CD4-positive, alpha-beta T cell (primary cell): ENCODE measurements around the gene NEK4. TPM values are rescaled to one million over a fixed set of nuclear protein-coding genes. Genes with fewer than 3 reads are reported as not detected.
A peak's percentile ranks its signal among the peaks of the same experiment; 100 is the strongest.

Experiments
- ATAC-seq: fragments of 200-7000 bp; cut with Tn5 transposase; one replicate; pipeline ENCODE4 v1.10.0; 2022; ENCODE audit warnings: mild to moderate bottlenecking; ENCODE audit not compliant: poor library complexity
- CTCF ChIA-PET: fragments of 350-600 bp; sonication (Branson Sonifier 250); formaldehyde crosslinking; loops from one replicate; lab custom pipeline; 2021; ENCODE audit warnings: antibody characterized with exemption, inconsistent platforms; lab: Charles Lee
- POLR2A ChIA-PET: fragments of 350-600 bp; sonication (Branson Sonifier 250); formaldehyde crosslinking; loops from one replicate; lab custom pipeline; 2021; ENCODE audit warnings: antibody characterized with exemption, inconsistent platforms; lab: Charles Lee
- DNase-seq, 14 experiments: peaks; one replicate each; pipeline ENCODE4 v3.0.0-alpha.2; 2013 to 2020; ENCODE audit warnings: mixed read lengths in 2 of 14
- H3K27ac ChIP-seq, 2 donors: one replicate each; pipeline versions ENCODE4 v1.5.1 to v1.7.0; 2013; ENCODE audit warnings: low read length in 2 of 2, low read depth in 1 of 2, mild to moderate bottlenecking in 1 of 2
- H3K27me3 ChIP-seq, 2 experiments: 1 replicate in 1 of 2; 2 replicates in 1 of 2; pipeline versions ENCODE4 v1.6.1 to v1.7.0; 2013; ENCODE audit warnings: low read length in 2 of 2, control low read depth in 1 of 2, mild to moderate bottlenecking in 1 of 2, moderate library complexity in 1 of 2; ENCODE audit not compliant: insufficient read depth in 2 of 2, control insufficient read depth in 1 of 2
- H3K36me3 ChIP-seq: one replicate; pipeline ENCODE4 v1.6.1; 2013; ENCODE audit warnings: low read length, control low read depth; ENCODE audit not compliant: insufficient read depth
- H3K4me1 ChIP-seq: one replicate; pipeline ENCODE4 v1.6.1; 2013; ENCODE audit warnings: low read length, control low read depth; ENCODE audit not compliant: insufficient read depth
- H3K4me3 ChIP-seq: one replicate; pipeline ENCODE4 v1.5.1; 2013; ENCODE audit warnings: mild to moderate bottlenecking, low read length, moderate library complexity
- H3K9me3 ChIP-seq, 2 experiments: 1 replicate in 1 of 2; 2 replicates in 1 of 2; pipeline versions ENCODE4 v1.6.1 to v1.7.0; 2013; ENCODE audit warnings: low read length in 2 of 2, mild to moderate bottlenecking in 2 of 2, control low read depth in 1 of 2, moderate library complexity in 1 of 2; ENCODE audit not compliant: control insufficient read depth in 1 of 2, insufficient read depth in 1 of 2
- H3K27ac Mint-ChIP-seq: one replicate; pipeline ENCODE4 v1.8.0; 2020; ENCODE audit warnings: mixed read lengths
- H3K27me3 Mint-ChIP-seq: one replicate; pipeline ENCODE4 v1.8.0; 2021; ENCODE audit warnings: mixed read lengths
- H3K36me3 Mint-ChIP-seq: one replicate; pipeline ENCODE4 v1.8.0; 2021; ENCODE audit warnings: low read depth, mixed read lengths
- H3K4me1 Mint-ChIP-seq: one replicate; pipeline ENCODE4 v1.8.0; 2021; ENCODE audit warnings: low read depth, mixed read lengths
- H3K4me3 Mint-ChIP-seq: one replicate; pipeline ENCODE4 v1.8.0; 2020; ENCODE audit warnings: mild to moderate bottlenecking, mixed read lengths
- H3K9me3 Mint-ChIP-seq: one replicate; pipeline ENCODE4 v1.8.0; 2020; ENCODE audit warnings: mixed read lengths
- intact Hi-C, 2 experiments: fragments of 100-400 bp; cut with DNase I in 1 of 2; cut with micrococcal nuclease in 1 of 2; formaldehyde crosslinking; loops; one replicate each; pipeline versions ENCODE4 v1.15.1 to v1.9.0; 2023 to 2025; cut with DNase I, micrococcal nuclease
- total RNA-seq, 174 experiments: library from RNA in 2 of 174; stranded (reverse) in 2 of 174; gene quantifications; one replicate each; pipeline ENCODE4 v1.2.3 and lab custom pipeline; 2021 to 2026
- TF ChIP-seq, protein P1 (sequence below): fragments of 200-600 bp; IDR thresholded peaks from one replicate; pipeline ENCODE4 v1.8.0; 2022; ENCODE audit warnings: antibody characterized with exemption, mild to moderate bottlenecking

The NEK4 gene
- total RNA-seq, 2 experiments from 2014 or later = 6.1 to 6.9 TPM

DNA sequence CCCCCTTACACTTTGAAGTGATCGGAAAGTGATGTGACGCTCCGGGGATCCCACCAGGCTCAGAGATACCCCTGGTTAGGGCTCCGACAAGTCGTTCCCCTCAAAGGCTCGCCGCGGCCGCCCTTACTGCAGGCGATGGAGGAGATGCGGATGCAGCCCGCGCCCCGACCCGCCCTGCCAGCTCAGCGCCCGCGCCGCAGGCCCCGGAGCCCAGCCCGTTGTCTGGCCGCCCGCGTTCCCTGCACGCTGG, 65.4 kb downstream of the NEK4 start:
- Mint-ChIP-seq H3K4me3 (peak overlapping the region; percentile 96), H3K27ac (peak overlapping the region; percentile 98), H3K4me1 (peaks cover 40% of the 10 kb centered on the region), H3K27me3 (no peaks in the 10 kb centered on the region), H3K36me3 (peaks cover 44% of the 10 kb centered on the region), H3K9me3 (no peaks in the 10 kb centered on the region)
- DNase-seq (no peak), ATAC-seq (peak; percentile 63)
- Histone ChIP-seq H3K27ac (peak overlapping the region; percentile 86 to 90), H3K9me3 (no peaks in the 10 kb centered on the region), H3K4me3 (peak overlapping the region; percentile 98), H3K4me1 (peaks cover 39% of the 10 kb centered on the region), H3K36me3 (peaks cover 26% of the 10 kb centered on the region), H3K27me3 (no peaks in the 10 kb centered on the region)
- TF ChIP-seq, protein P1, sequence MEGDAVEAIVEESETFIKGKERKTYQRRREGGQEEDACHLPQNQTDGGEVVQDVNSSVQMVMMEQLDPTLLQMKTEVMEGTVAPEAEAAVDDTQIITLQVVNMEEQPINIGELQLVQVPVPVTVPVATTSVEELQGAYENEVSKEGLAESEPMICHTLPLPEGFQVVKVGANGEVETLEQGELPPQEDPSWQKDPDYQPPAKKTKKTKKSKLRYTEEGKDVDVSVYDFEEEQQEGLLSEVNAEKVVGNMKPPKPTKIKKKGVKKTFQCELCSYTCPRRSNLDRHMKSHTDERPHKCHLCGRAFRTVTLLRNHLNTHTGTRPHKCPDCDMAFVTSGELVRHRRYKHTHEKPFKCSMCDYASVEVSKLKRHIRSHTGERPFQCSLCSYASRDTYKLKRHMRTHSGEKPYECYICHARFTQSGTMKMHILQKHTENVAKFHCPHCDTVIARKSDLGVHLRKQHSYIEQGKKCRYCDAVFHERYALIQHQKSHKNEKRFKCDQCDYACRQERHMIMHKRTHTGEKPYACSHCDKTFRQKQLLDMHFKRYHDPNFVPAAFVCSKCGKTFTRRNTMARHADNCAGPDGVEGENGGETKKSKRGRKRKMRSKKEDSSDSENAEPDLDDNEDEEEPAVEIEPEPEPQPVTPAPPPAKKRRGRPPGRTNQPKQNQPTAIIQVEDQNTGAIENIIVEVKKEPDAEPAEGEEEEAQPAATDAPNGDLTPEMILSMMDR = no peak
- intact Hi-C loops = loop anchor here (1.0 to 10.0 kb wide), 4 partner anchors 18 to 711 kb away; partner anchors contain the start of genes DCP1A (in 1 of the 2), GNL3 (in 1 of the 2) and RPL29 (in 1 of the 2)
- ChIA-PET CTCF (no interaction called here), POLR2A (interaction anchor here (1.0 to 2.6 kb wide), 11 partner anchors 10 to 1206 kb away, joined by 3 to 23 read pairs (median 4); partner anchors contain the start of genes DCP1A, PBRM1, STIMATE and UQCC5)

DNA sequence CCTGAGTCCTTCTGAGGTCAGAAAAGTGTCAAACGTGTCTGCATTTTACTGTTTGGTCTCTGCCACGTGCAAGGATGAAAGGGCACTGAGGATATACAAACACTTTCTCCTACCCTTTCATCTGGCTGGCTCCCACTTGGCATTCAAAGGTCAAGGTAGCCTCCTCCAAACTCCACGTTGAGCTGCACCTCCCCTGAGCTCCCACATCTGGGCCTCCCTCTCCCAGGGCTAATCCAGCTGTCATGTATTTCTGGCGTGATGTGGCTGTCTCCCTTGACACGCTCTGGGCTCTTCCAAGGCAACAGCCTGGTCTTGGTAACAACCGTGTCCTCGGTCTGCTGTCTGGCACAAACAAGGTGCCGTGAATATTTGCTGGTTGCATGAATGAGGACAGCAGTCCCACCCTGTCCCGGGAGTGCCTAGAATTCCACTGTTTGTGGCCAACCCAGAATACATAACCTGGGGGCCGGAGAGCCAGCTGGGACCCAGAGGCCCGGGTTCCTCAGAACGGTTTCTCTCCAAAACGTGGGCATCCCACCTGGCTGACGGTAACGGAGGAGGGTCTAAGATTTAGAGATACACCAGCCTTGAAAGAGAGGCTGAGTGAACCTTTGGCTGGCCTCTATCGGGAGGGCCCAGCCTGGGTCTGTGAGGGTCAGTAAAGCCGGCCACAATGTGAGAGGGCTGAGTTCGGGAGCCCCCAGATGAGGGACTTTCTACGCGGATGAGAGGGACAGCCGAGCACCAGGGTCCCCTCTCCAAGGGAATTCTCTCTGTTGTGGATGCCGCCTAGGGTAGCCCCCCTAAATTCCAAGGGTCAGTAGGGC, 65.9 kb downstream of the NEK4 start:
- intact Hi-C loops = loop anchor here (1.0 to 10.0 kb wide), 4 partner anchors 18 to 710 kb away; partner anchors contain the start of genes DCP1A (in 1 of the 2), GNL3 (in 1 of the 2) and RPL29 (in 1 of the 2)
- no peak for ATAC-seq
- DNase-seq = peak in 3 of 14 experiments; percentile 9 to 37 (median 27)

DNA sequence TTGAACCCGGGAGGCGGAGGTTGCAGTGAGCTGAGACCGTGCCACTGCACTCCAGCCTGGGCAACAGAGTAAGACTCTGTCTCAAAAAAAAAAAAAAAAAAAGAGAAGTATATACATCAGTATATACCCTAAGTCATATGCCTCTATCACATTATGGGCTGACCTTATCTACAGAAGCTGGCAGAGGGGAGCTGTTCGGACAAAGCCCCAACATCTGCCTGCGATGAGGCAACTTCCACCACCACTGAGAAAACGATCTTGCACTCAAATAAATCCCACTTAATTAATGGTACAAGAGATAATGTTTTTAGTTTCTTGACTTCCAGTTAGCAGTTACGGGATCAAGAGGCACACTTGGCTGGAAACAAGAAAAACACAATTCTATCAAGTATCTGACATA, 67.4 kb downstream of the NEK4 start:
- Mint-ChIP-seq H3K36me3 (peaks cover 41% of the 10 kb centered on the region), H3K4me1 (peaks cover 40% of the 10 kb centered on the region), H3K9me3 (no peaks in the 10 kb centered on the region), H3K4me3 (peak overlapping the region; percentile 96), H3K27me3 (no peaks in the 10 kb centered on the region), H3K27ac (peak overlapping the region; percentile 17)
- DNase-seq (no peak), ATAC-seq (no peak)
- ChIA-PET CTCF (no interaction called here), POLR2A (no interaction called here)
- intact Hi-C loops = loop anchor here in 1 of 2 experiments (10.0 kb wide), 2 partner anchors 641 to 709 kb away; partner anchors contain the start of genes DCP1A and RPL29
- H3K36me3 ChIP-seq = peaks cover 19% of the 10 kb centered on the region
- no peak overlapping the region for H3K27ac ChIP-seq
- no peaks in the 10 kb centered on the region for H3K27me3 ChIP-seq
- H3K4me3 ChIP-seq = no peak overlapping the region
- TF ChIP-seq, protein P1 = no peak
- H3K9me3 ChIP-seq = no peaks in the 10 kb centered on the region
- peaks cover 39% of the 10 kb centered on the region for H3K4me1 ChIP-seq

More for the DNA sequence above, 65.9 kb downstream of the NEK4 start:
- H3K4me3 Mint-ChIP-seq = peak overlapping the region; percentile 96
- CTCF ChIA-PET = no interaction called here
- H3K27ac Mint-ChIP-seq = peak overlapping the region; percentile 98
- Histone ChIP-seq H3K36me3 (peaks cover 29% of the 10 kb centered on the region), H3K27me3 (no peaks in the 10 kb centered on the region), H3K4me1 (peaks cover 39% of the 10 kb centered on the region), H3K4me3 (peak overlapping the region; percentile 98), H3K27ac (peak overlapping the region; percentile 80 to 86), H3K9me3 (no peaks in the 10 kb centered on the region)
- peaks cover 40% of the 10 kb centered on the region for H3K4me1 Mint-ChIP-seq
- POLR2A ChIA-PET = interaction anchor here (1.1 to 2.6 kb wide), 9 partner anchors 9 to 1205 kb away, joined by 3 to 23 read pairs (median 4); partner anchors contain the start of genes PBRM1 and STIMATE
- H3K9me3 Mint-ChIP-seq = no peaks in the 10 kb centered on the region
- peaks cover 43% of the 10 kb centered on the region for H3K36me3 Mint-ChIP-seq
- no peaks in the 10 kb centered on the region for H3K27me3 Mint-ChIP-seq
- TF ChIP-seq, protein P1 = no peak
